Activated B cell treated with CpG ODN at 0.5 μM for 24 hours (primary cell): ENCODE measurements around the gene ANKRD1. TPM values are rescaled to one million over a fixed set of nuclear protein-coding genes. Genes with fewer than 3 reads are reported as not detected.

Experiments used
- ATAC-seq: fragments of 200-7000 bp; cut with Tn5 transposase; one replicate; pipeline ENCODE4 v1.10.0; 2021; ENCODE audit warnings: low read depth, mild to moderate bottlenecking, moderate library complexity
- CTCF ChIA-PET: fragments of 350-600 bp; sonication (Branson Sonifier 250); formaldehyde crosslinking; loops from one replicate; lab custom pipeline; 2021; ENCODE audit warnings: antibody characterized with exemption; lab: Charles Lee
- POLR2A ChIA-PET: fragments of 350-600 bp; sonication (Branson Sonifier 250); formaldehyde crosslinking; loops from one replicate; lab custom pipeline; 2021; ENCODE audit warnings: antibody characterized with exemption; lab: Charles Lee
- DNase-seq: peaks from one replicate; pipeline ENCODE4 v3.0.0; 2022
- H3K27ac Mint-ChIP-seq: one replicate; pipeline ENCODE4 v1.8.0; 2020; ENCODE audit warnings: mixed read lengths
- H3K27me3 Mint-ChIP-seq: one replicate; pipeline ENCODE4 v1.8.0; 2021; ENCODE audit warnings: mixed read lengths
- H3K36me3 Mint-ChIP-seq: one replicate; pipeline ENCODE4 v1.8.0; 2021; ENCODE audit warnings: low read depth, mixed read lengths
- H3K4me1 Mint-ChIP-seq: one replicate; pipeline ENCODE4 v1.8.0; 2021; ENCODE audit warnings: mixed read lengths
- H3K4me3 Mint-ChIP-seq: one replicate; pipeline ENCODE4 v1.8.0; 2020; ENCODE audit warnings: mild to moderate bottlenecking, mixed read lengths
- H3K9me3 Mint-ChIP-seq: one replicate; pipeline ENCODE4 v1.8.0; 2020; ENCODE audit warnings: mixed read lengths
- CTCF ChIP-seq: fragments of 200-600 bp; IDR thresholded peaks from one replicate; pipeline ENCODE4 v1.8.0; 2022; ENCODE audit warnings: antibody characterized with exemption, mild to moderate bottlenecking
- intact Hi-C: fragments of 100-400 bp; cut with micrococcal nuclease; formaldehyde crosslinking; loops from one replicate; pipeline ENCODE4 v1.15.1; 2024
- total RNA-seq: library from RNA; stranded (reverse); gene quantifications from 2 replicates; pipeline ENCODE4 v1.2.3, GENCODE V29; 2022

The ANKRD1 gene
- total RNA-seq, 1 donor from 2014 or later: not detected

- Mint-ChIP-seq H3K4me3 (no peak overlapping the region), H3K9me3 (no peaks in the 10 kb centered on the region), H3K27me3 (no peaks in the 10 kb centered on the region)
Measured at GRCh38 chr10:90935581-90936275, 14.8 kb upstream of the ANKRD1 start.

GRCh38 chr10:90930971-90931871, 10.3 kb upstream of the ANKRD1 start:
- Mint-ChIP-seq H3K27ac (no peak overlapping the region), H3K36me3 (no peaks in the 10 kb centered on the region), H3K4me1 (peaks cover 3% of the 10 kb centered on the region), H3K9me3 (no peaks in the 10 kb centered on the region), H3K27me3 (no peaks in the 10 kb centered on the region), H3K4me3 (no peak overlapping the region)
- TF ChIP-seq CTCF: no peak
- ATAC-seq (no peak), DNase-seq (no peak)
- ChIA-PET CTCF (interaction anchor here (0.8 kb wide), 1 partner anchor 314 kb away, joined by 3 read pairs; no protein-coding TSS in a partner anchor), POLR2A (no interaction called here)
- intact Hi-C loops: no loop called here

More at GRCh38 chr10:90935581-90936275, 14.8 kb upstream of the ANKRD1 start:
- intact Hi-C loops: no loop called here
- no peak for TF ChIP-seq CTCF
- Mint-ChIP-seq H3K36me3 (no peaks in the 10 kb centered on the region), H3K4me1 (peaks cover 3% of the 10 kb centered on the region), H3K27ac (no peak overlapping the region)
- ATAC-seq (no peak), DNase-seq (no peak)
- ChIA-PET POLR2A (no interaction called here), CTCF (interaction anchor here (0.7 kb wide), 1 partner anchor 25 kb away, joined by 3 read pairs; no protein-coding TSS in a partner anchor)

- POLR2A ChIA-PET: no interaction called here
- no peaks in the 10 kb centered on the region for H3K36me3 Mint-ChIP-seq
- peaks cover 3% of the 10 kb centered on the region for H3K4me1 Mint-ChIP-seq
- TF ChIP-seq CTCF: no peak
- intact Hi-C loops: no loop called here
- H3K27me3 Mint-ChIP-seq: no peaks in the 10 kb centered on the region
- DNase-seq (no peak), ATAC-seq (no peak)
- CTCF ChIA-PET: interaction anchor here (0.8 kb wide), 2 partner anchors 18 to 315 kb away, joined by 3 to 4 read pairs; no protein-coding TSS in a partner anchor
- H3K9me3 Mint-ChIP-seq: no peaks in the 10 kb centered on the region
- H3K4me3 Mint-ChIP-seq: no peak overlapping the region
- H3K27ac Mint-ChIP-seq: no peak overlapping the region
Measured at GRCh38 chr10:90930070-90930837, 9.4 kb upstream of the ANKRD1 start.

- no peaks in the 10 kb centered on the region for H3K27me3 Mint-ChIP-seq
- no peaks in the 10 kb centered on the region for H3K9me3 Mint-ChIP-seq
- DNase-seq: no peak
- ATAC-seq: no peak
- H3K4me1 Mint-ChIP-seq: no peaks in the 10 kb centered on the region
- TF ChIP-seq CTCF: no peak
- ChIA-PET POLR2A (no interaction called here), CTCF (interaction anchor here (0.8 kb wide), 1 partner anchor 17 kb away, joined by 4 read pairs; no protein-coding TSS in a partner anchor)
- H3K27ac Mint-ChIP-seq: no peak overlapping the region
- H3K36me3 Mint-ChIP-seq: no peaks in the 10 kb centered on the region
- intact Hi-C loops: no loop called here
- no peak overlapping the region for H3K4me3 Mint-ChIP-seq
Measured at GRCh38 chr10:90929179-90929578, 8.3 kb upstream of the ANKRD1 start.
